ENCODE results near the gene CLIP2.
"Not testable (repeated sequence)": the region's sequence is repeated elsewhere in the genome, so short reads cannot be mapped to it uniquely, and the experiment has no call there.

Gene CLIP2

DNA sequence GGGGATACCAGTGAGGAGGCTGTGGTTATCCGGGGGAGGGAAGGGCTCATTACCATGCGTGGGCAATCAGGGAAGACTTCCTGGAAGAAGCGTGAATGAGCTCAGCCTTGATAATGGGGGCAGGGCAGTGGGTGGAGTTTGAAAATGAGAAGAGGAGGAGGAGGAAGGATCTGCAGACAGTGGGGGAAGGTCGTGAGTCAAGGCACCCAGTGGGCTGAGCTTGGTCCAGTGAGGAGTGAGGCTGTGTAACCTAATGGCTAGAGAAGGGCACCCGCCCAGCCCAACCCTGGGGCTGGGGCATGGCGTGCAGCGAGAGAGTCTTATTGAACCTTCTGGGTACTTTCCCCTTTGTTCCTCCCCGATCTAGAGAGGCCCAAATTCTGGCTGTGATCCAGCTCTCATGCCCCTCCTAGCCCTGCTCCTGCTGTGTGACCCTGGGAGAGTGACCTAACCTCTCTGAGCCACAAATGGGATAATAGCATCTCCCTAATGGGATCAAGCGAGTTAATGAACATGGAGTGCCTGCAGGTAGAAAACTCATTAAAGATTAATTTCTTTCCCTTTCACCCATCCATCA lies 31.5 kb downstream of the CLIP2 start:
- no peak overlapping the region for H3K27ac ChIP-seq (ENCODE audit: low read length)
- no peak overlapping the region for H3K4me2 ChIP-seq (ENCODE audit: low read depth, low read length)
- no peak for TF ChIP-seq EZH2 (optimal IDR thresholded peaks at IDR 0.05; ENCODE audit: low read depth, low read length)
- TF ChIP-seq CTCF (IDR thresholded peaks at IDR 0.05; ENCODE audit: low read length): no peak
- TF ChIP-seq EZH2phosphoT487 (IDR thresholded peaks at IDR 0.05; ENCODE audit: low read length): no peak
- H2AFZ ChIP-seq (ENCODE audit: low read length): no peak overlapping the region
- no peaks in the 10 kb centered on the region for H3K9me3 ChIP-seq (replicated peaks; ENCODE audit: insufficient read depth, low read length)
- no peaks in the 10 kb centered on the region for H3F3A ChIP-seq (ENCODE audit: insufficient read depth, low read length)
- H3K36me3 ChIP-seq (replicated peaks; ENCODE audit: insufficient read depth, low read length): no peaks in the 10 kb centered on the region
- DNase-seq: no peak
- H3K4me3 ChIP-seq (ENCODE audit: low read length): no peak overlapping the region
- H3K9me2 ChIP-seq (replicated peaks; ENCODE audit: insufficient read depth, low read length): no peaks in the 10 kb centered on the region
- no peaks in the 10 kb centered on the region for H4K20me1 ChIP-seq (ENCODE audit: insufficient read depth, low read length)
- H3K79me2 ChIP-seq (ENCODE audit: low read length): no peaks in the 10 kb centered on the region
- no peak overlapping the region for H3K9ac ChIP-seq (ENCODE audit: low read length)
- no peaks in the 10 kb centered on the region for H3K27me3 ChIP-seq (replicated peaks; ENCODE audit: insufficient read depth, low read length)
- no peaks in the 10 kb centered on the region for H3K4me1 ChIP-seq (ENCODE audit: low read length)

DNA sequence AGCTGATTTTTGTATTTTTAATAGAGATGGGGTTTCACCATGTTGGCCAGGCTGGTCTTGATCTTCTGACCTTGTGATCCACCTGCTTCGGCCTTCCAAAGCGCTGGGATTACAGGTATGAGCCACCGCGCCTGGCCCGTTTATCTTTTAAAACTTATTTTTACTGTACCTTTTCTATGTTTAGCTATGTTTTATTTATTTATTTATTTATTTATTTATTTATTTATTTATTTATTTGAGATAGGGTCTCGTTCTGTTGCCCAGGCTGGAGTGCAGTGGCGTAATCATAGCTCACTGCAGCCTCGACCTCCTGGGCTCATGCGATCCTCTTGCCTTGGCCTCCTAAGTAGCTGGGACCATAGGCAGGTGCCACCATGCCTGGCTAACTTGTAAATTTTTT lies 33.7 kb downstream of the CLIP2 start:
- not testable (repeated sequence) for H3K9me2 ChIP-seq (replicated peaks; ENCODE audit: insufficient read depth, low read length); DNase-seq

GRCh38 chr7:74324531-74325209 lies 35.5 kb downstream of the CLIP2 start:
- H4K20me1 ChIP-seq (ENCODE audit: insufficient read depth, low read length): no peaks in the 10 kb centered on the region
- H3K9me3 ChIP-seq (replicated peaks; ENCODE audit: insufficient read depth, low read length): no peaks in the 10 kb centered on the region
- TF ChIP-seq CTCF (IDR thresholded peaks at IDR 0.05; ENCODE audit: low read length): no peak
- no peak for TF ChIP-seq EZH2 (optimal IDR thresholded peaks at IDR 0.05; ENCODE audit: low read depth, low read length)
- TF ChIP-seq EZH2phosphoT487 (IDR thresholded peaks at IDR 0.05; ENCODE audit: low read length): no peak
- no peak overlapping the region for H2AFZ ChIP-seq (ENCODE audit: low read length)
- H3K27ac ChIP-seq (ENCODE audit: low read length): no peak overlapping the region
- no peak overlapping the region for H3K4me2 ChIP-seq (ENCODE audit: low read depth, low read length)
- no peaks in the 10 kb centered on the region for H3K4me1 ChIP-seq (ENCODE audit: low read length)
- H3K4me3 ChIP-seq (ENCODE audit: low read length): no peak overlapping the region
- H3K79me2 ChIP-seq (ENCODE audit: low read length): no peaks in the 10 kb centered on the region
- H3K9ac ChIP-seq (ENCODE audit: low read length): no peak overlapping the region
- no peaks in the 10 kb centered on the region for H3K36me3 ChIP-seq (replicated peaks; ENCODE audit: insufficient read depth, low read length)
- no peak for DNase-seq
- H3K27me3 ChIP-seq (replicated peaks; ENCODE audit: insufficient read depth, low read length): no peaks in the 10 kb centered on the region
- H3F3A ChIP-seq (ENCODE audit: insufficient read depth, low read length): no peaks in the 10 kb centered on the region
- no peaks in the 10 kb centered on the region for H3K9me2 ChIP-seq (replicated peaks; ENCODE audit: insufficient read depth, low read length)

More for the DNA sequence above, 33.7 kb downstream of the CLIP2 start:
- H3F3A ChIP-seq (ENCODE audit: insufficient read depth, low read length); H4K20me1 ChIP-seq (ENCODE audit: insufficient read depth, low read length); H3K4me3 ChIP-seq (ENCODE audit: low read length); H3K36me3 ChIP-seq (replicated peaks; ENCODE audit: insufficient read depth, low read length); H3K9me3 ChIP-seq (replicated peaks; ENCODE audit: insufficient read depth, low read length); H3K27ac ChIP-seq (ENCODE audit: low read length); H3K4me1 ChIP-seq (ENCODE audit: low read length); H3K27me3 ChIP-seq (replicated peaks; ENCODE audit: insufficient read depth, low read length); H3K4me2 ChIP-seq (ENCODE audit: low read depth, low read length); H3K79me2 ChIP-seq (ENCODE audit: low read length); H2AFZ ChIP-seq (ENCODE audit: low read length); H3K9ac ChIP-seq (ENCODE audit: low read length): not testable (repeated sequence)

DNA sequence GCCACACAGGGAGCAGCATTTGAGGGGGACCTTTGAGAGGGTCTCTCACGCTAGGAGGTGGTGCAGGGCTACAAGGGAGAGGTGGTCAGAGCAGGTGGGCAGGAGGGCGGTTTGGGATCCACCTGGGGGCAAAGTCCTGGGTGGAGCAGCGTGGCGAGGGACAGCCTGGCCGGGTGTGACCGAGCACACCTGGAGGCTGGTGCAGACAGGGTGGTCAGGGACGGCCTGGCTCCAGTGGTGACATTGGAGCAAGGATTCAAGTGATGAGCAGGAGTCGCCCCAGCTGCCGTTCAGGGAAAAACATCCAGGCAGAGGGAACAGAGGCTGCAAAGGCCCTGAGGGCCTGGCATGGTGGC lies 36.0 kb downstream of the CLIP2 start:
- no peak overlapping the region for H3K27ac ChIP-seq (ENCODE audit: low read length)
- no peaks in the 10 kb centered on the region for H3F3A ChIP-seq (ENCODE audit: insufficient read depth, low read length)
- no peak overlapping the region for H3K4me2 ChIP-seq (ENCODE audit: low read depth, low read length)
- H3K79me2 ChIP-seq (ENCODE audit: low read length): no peaks in the 10 kb centered on the region
- no peaks in the 10 kb centered on the region for H3K36me3 ChIP-seq (replicated peaks; ENCODE audit: insufficient read depth, low read length)
- TF ChIP-seq EZH2 (optimal IDR thresholded peaks at IDR 0.05; ENCODE audit: low read depth, low read length) (no peak), CTCF (IDR thresholded peaks at IDR 0.05; ENCODE audit: low read length) (no peak), EZH2phosphoT487 (IDR thresholded peaks at IDR 0.05; ENCODE audit: low read length) (no peak)
- H3K4me1 ChIP-seq (ENCODE audit: low read length): no peaks in the 10 kb centered on the region
- H3K4me3 ChIP-seq (ENCODE audit: low read length): no peak overlapping the region
- no peak for DNase-seq
- no peak overlapping the region for H3K9ac ChIP-seq (ENCODE audit: low read length)
- no peaks in the 10 kb centered on the region for H3K9me2 ChIP-seq (replicated peaks; ENCODE audit: insufficient read depth, low read length)
- no peak overlapping the region for H2AFZ ChIP-seq (ENCODE audit: low read length)
- H3K9me3 ChIP-seq (replicated peaks; ENCODE audit: insufficient read depth, low read length): no peaks in the 10 kb centered on the region
- no peaks in the 10 kb centered on the region for H4K20me1 ChIP-seq (ENCODE audit: insufficient read depth, low read length)
- H3K27me3 ChIP-seq (replicated peaks; ENCODE audit: insufficient read depth, low read length): no peaks in the 10 kb centered on the region

Measured in MM.1S (cell line).